Stomach (tissue), 4 donors: ENCODE data around the gene ERVK3-1.

Source experiments
- EP300 ChIP-seq: sonication (generic); formaldehyde crosslinking; IDR thresholded peaks from one replicate; pipeline ENCODE4 v1.6.1; 2017; ENCODE audit warnings: antibody characterized with exemption
- POLR2A ChIP-seq, 4 donors: fragments of 450-650 bp; IDR thresholded peaks; one replicate each; pipeline ENCODE4 v1.6.1; 2016; ENCODE audit warnings: antibody characterized with exemption in 4 of 4, control low read depth in 2 of 4, mild to moderate bottlenecking in 1 of 4, moderate library complexity in 1 of 4
- POLR2AphosphoS5 ChIP-seq, 3 donors: sonication (generic); formaldehyde crosslinking; IDR thresholded peaks; one replicate each; pipeline ENCODE4 v1.6.1; 2016; ENCODE audit warnings: antibody characterized with exemption in 3 of 3
- TF ChIP-seq, protein P1 (sequence below), 7 experiments: fragments of 450-650 bp in 4 of 7; fragments of 200-600 bp in 3 of 7; sonication (generic) in 3 of 7; IDR thresholded peaks; one replicate each; pipeline ENCODE4 v1.5.1; 2016 to 2019; ENCODE audit warnings: antibody characterized with exemption in 7 of 7, control low read depth in 2 of 7, mild to moderate bottlenecking in 1 of 7

DNA sequence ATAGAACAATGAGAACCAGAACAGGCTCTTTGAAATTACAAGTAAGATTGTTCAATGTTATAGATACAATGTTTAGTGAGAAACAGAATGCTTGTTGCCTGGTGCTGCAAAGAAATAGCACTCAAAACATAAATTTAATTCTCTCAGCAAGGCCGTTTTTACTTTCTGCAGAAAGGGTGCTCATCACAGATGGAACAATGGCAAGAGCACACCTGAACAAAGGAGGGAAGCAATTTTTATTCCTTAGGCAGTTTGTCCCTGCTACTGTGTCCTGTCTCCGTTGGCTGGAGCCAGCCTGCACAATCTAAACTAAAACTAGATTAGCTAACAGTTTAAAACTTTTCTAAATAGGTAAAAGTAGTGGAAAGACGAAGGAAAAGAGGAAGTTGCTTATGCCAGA is 36.8 kb upstream of the ERVK3-1 start:
- TF ChIP-seq EP300, result no peak
- TF ChIP-seq, protein P1, sequence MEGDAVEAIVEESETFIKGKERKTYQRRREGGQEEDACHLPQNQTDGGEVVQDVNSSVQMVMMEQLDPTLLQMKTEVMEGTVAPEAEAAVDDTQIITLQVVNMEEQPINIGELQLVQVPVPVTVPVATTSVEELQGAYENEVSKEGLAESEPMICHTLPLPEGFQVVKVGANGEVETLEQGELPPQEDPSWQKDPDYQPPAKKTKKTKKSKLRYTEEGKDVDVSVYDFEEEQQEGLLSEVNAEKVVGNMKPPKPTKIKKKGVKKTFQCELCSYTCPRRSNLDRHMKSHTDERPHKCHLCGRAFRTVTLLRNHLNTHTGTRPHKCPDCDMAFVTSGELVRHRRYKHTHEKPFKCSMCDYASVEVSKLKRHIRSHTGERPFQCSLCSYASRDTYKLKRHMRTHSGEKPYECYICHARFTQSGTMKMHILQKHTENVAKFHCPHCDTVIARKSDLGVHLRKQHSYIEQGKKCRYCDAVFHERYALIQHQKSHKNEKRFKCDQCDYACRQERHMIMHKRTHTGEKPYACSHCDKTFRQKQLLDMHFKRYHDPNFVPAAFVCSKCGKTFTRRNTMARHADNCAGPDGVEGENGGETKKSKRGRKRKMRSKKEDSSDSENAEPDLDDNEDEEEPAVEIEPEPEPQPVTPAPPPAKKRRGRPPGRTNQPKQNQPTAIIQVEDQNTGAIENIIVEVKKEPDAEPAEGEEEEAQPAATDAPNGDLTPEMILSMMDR (IDR thresholded peaks at IDR 0.05), result no peak
- TF ChIP-seq POLR2A (IDR thresholded peaks at IDR 0.05), result no peak
- TF ChIP-seq POLR2AphosphoS5 (IDR thresholded peaks at IDR 0.05), result no peak
